Nephron progenitor cell (in vitro differentiated cells): ENCODE data around the gene SH3BP4.

ENCODE experiments used
- DNase-seq: peaks from one replicate; pipeline ENCODE4 v3.0.0; 2021
- H3K27ac Mint-ChIP-seq: 2 replicates; pipeline ENCODE4 v1.8.0; 2021; ENCODE audit warnings: mild to moderate bottlenecking, moderate library complexity, mixed read lengths
- H3K27me3 Mint-ChIP-seq: 2 replicates; pipeline ENCODE4 v1.8.0; 2021; ENCODE audit warnings: mild to moderate bottlenecking, low read depth, mixed read lengths; ENCODE audit not compliant: poor library complexity
- H3K36me3 Mint-ChIP-seq: 2 replicates; pipeline ENCODE4 v1.8.0; 2021; ENCODE audit warnings: low read depth, mixed read lengths
- H3K4me1 Mint-ChIP-seq: 2 replicates; pipeline ENCODE4 v1.8.0; 2021; ENCODE audit warnings: mixed read lengths
- H3K4me3 Mint-ChIP-seq: 2 replicates; pipeline ENCODE4 v1.8.0; 2021; ENCODE audit warnings: mild to moderate bottlenecking, moderate library complexity, mixed read lengths
- H3K9me3 Mint-ChIP-seq: 2 replicates; pipeline ENCODE4 v1.8.0; 2021; ENCODE audit warnings: mild to moderate bottlenecking, moderate library complexity, mixed read lengths
- TF ChIP-seq, protein P1 (sequence below): fragments of 200-600 bp; sonication (generic); IDR thresholded peaks from 2 replicates; pipeline ENCODE4 v1.5.0; 2021; ENCODE audit warnings: antibody characterized with exemption

SH3BP4 gene

DNA sequence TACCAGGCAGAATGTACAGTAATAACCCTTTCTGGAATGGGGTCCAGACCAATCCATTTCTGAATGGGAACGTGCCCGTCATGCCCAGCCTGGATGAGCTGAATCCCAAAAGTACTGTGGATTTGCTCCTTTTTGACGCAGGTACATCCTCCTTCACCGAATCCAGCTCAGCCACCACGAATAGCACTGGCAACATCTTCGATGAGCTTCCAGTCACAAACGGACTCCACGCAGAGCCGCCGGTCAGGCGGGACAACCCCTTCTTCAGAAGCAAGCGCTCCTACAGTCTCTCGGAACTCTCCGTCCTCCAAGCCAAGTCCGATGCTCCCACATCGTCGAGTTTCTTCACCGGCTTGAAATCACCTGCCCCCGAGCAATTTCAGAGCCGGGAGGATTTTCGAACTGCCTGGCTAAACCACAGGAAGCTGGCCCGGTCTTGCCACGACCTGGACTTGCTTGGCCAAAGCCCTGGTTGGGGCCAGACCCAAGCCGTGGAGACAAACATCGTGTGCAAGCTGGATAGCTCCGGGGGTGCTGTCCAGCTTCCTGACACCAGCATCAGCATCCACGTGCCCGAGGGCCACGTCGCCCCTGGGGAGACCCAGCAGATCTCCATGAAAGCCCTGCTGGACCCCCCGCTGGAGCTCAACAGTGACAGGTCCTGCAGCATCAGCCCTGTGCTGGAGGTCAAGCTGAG is 89.6 kb downstream of the SH3BP4 start:
- no peak for DNase-seq
- TF ChIP-seq, protein P1, sequence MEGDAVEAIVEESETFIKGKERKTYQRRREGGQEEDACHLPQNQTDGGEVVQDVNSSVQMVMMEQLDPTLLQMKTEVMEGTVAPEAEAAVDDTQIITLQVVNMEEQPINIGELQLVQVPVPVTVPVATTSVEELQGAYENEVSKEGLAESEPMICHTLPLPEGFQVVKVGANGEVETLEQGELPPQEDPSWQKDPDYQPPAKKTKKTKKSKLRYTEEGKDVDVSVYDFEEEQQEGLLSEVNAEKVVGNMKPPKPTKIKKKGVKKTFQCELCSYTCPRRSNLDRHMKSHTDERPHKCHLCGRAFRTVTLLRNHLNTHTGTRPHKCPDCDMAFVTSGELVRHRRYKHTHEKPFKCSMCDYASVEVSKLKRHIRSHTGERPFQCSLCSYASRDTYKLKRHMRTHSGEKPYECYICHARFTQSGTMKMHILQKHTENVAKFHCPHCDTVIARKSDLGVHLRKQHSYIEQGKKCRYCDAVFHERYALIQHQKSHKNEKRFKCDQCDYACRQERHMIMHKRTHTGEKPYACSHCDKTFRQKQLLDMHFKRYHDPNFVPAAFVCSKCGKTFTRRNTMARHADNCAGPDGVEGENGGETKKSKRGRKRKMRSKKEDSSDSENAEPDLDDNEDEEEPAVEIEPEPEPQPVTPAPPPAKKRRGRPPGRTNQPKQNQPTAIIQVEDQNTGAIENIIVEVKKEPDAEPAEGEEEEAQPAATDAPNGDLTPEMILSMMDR, result no peak
- Mint-ChIP-seq H3K36me3 (peaks cover 49% of the 10 kb centered on the region), H3K4me1 (no peaks in the 10 kb centered on the region), H3K27ac (no peak overlapping the region), H3K4me3 (no peak overlapping the region), H3K9me3 (peaks cover under 1% of the 10 kb centered on the region), H3K27me3 (no peaks in the 10 kb centered on the region)

DNA sequence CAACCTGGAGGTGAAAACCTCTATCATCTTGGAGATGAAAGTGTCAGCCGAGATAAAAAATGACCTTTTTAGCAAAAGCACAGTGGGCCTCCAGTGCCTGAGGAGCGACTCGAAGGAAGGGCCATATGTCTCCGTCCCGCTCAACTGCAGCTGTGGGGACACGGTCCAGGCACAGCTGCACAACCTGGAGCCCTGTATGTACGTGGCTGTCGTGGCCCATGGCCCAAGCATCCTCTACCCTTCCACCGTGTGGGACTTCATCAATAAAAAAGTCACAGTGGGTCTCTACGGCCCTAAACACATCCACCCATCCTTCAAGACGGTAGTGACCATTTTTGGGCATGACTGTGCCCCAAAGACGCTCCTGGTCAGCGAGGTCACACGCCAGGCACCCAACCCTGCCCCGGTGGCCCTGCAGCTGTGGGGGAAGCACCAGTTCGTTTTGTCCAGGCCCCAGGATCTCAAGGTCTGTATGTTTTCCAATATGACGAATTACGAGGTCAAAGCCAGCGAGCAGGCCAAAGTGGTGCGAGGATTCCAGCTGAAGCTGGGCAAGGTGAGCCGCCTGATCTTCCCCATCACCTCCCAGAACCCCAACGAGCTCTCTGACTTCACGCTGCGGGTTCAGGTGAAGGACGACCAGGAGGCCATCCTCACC is 90.2 kb downstream of the SH3BP4 start:
- peaks cover 56% of the 10 kb centered on the region for H3K36me3 Mint-ChIP-seq
- TF ChIP-seq, protein P1, result no peak
- no peak overlapping the region for H3K4me3 Mint-ChIP-seq
- peaks cover 4% of the 10 kb centered on the region for H3K9me3 Mint-ChIP-seq
- no peaks in the 10 kb centered on the region for H3K4me1 Mint-ChIP-seq
- H3K27me3 Mint-ChIP-seq, result no peaks in the 10 kb centered on the region
- no peak for DNase-seq
- H3K27ac Mint-ChIP-seq, result no peak overlapping the region

DNA sequence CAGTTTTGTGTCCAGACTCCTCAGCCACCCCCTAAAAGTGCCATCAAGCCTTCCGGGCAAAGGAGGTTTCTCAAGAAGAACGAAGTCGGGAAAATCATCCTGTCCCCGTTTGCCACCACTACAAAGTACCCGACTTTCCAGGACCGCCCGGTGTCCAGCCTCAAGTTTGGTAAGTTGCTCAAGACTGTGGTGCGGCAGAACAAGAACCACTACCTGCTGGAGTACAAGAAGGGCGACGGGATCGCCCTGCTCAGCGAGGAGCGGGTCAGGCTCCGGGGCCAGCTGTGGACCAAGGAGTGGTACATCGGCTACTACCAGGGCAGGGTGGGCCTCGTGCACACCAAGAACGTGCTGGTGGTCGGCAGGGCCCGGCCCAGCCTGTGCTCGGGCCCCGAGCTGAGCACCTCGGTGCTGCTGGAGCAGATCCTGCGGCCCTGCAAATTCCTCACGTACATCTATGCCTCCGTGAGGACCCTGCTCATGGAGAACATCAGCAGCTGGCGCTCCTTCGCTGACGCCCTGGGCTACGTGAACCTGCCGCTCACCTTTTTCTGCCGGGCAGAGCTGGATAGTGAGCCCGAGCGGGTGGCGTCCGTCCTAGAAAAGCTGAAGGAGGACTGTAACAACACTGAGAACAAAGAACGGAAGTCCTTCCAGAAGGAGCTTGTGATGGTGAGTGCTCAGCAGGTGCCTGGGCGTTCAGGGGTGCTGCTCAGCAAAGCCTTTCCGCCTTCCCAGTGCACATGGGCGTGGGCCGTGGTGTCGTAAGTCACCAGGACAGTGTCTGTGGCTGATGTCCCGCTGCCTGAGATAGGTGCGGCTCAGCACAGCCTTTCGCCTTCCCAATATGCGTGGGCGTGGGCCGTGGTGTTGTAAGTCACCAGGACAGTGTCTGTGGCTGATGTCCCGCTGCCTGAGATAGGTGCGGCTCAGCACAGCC is 91.0 kb downstream of the SH3BP4 start:
- TF ChIP-seq, protein P1, result no peak
- Mint-ChIP-seq H3K4me3 (no peak overlapping the region), H3K27me3 (no peaks in the 10 kb centered on the region), H3K4me1 (no peaks in the 10 kb centered on the region), H3K27ac (no peak overlapping the region), H3K36me3 (peaks cover 56% of the 10 kb centered on the region), H3K9me3 (peaks cover 4% of the 10 kb centered on the region)
- DNase-seq, result no peak

DNA sequence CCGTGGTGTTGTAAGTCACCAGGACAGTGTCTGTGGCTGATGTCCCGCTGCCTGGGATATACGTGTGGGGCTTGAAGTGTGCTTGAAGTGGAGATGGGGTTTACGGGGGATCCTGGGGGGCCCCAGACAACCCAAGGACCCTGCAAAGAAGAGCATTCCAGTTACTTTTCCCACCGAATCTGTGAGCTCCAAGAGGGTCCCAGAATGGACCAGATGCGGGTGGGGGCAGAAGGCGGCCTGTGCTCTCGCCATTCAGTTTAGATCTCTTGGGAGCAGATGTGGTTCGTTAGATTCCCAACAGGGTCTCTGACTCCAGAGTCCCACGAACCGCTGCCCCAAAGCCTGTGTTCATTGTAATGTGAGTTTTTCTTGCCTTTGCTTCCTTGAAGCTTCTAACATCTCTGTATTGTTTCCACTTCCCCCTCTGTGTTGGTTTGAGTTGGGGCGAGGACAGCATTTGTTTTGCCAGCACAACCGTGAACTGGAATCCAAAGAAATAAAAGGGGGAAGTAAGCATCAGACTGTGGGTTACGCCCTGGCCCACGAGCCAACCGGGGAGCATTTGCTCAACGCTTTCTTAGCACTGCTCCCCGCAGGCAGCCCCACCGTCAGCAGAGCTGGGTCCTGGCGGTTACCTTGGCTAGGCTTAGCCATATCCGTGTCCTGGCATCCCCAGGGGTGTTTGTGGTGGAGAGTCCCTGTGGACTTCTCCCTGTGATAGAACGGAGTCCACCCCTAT is 92.1 kb downstream of the SH3BP4 start:
- H3K27me3 Mint-ChIP-seq, result no peaks in the 10 kb centered on the region
- H3K9me3 Mint-ChIP-seq, result peaks cover 4% of the 10 kb centered on the region
- DNase-seq, result no peak
- H3K36me3 Mint-ChIP-seq, result peaks cover 58% of the 10 kb centered on the region
- TF ChIP-seq, protein P1, result no peak
- peak overlapping the region; percentile 29 for H3K27ac Mint-ChIP-seq
- no peak overlapping the region for H3K4me3 Mint-ChIP-seq
- H3K4me1 Mint-ChIP-seq, result no peaks in the 10 kb centered on the region

DNA sequence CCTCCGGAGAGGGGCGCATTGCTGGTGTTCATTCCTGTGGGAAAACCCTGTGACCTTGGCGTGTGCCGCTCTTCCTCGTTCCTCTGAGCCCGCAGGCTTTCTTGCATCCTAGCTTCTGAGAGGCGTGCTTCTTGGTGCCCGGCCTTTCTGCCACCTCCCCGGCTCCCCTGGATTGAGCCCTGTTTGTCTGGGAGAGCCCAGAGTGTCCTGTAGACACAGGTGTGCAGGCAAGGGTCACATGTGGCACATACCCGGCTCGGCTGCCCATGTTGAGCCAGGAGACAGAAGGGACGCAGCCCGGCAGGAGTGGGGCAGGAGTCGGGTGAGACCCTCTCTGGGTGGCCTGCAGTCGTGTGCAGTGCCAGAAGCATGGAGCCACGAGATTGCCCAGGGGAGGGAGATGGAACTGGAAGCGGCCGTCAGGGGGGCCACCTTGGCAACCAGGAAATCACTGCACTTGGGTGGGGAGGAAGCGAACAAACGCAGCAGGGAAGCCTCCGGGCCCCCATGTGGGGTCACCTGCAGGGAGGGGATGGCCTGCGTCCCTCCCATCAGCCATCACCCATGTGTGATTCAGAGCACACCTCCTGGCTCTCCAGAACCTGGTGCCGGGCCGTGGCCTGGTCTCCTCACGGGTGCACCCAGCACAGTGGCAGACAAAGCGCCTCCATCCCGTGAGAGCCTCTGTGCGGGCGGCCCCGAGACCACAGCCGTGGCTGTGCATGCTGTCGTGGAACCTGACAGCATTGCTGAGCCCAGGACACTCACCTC is 92.9 kb downstream of the SH3BP4 start:
- H3K36me3 Mint-ChIP-seq, result peaks cover 65% of the 10 kb centered on the region
- no peaks in the 10 kb centered on the region for H3K27me3 Mint-ChIP-seq
- H3K27ac Mint-ChIP-seq, result peak overlapping the region; percentile 77
- no peaks in the 10 kb centered on the region for H3K4me1 Mint-ChIP-seq
- TF ChIP-seq, protein P1, result no peak
- H3K9me3 Mint-ChIP-seq, result peaks cover 4% of the 10 kb centered on the region
- no peak overlapping the region for H3K4me3 Mint-ChIP-seq
- DNase-seq, result no peak
